K562 (cell line): ENCODE measurements around the gene ADIPOQ. TPM values are rescaled to one million over a fixed set of nuclear protein-coding genes. Genes with fewer than 3 reads are reported as not detected.
"Not testable (repeated sequence)": the region's sequence is repeated elsewhere in the genome, so short reads cannot be mapped to it uniquely, and the experiment has no call there.

Experiments used
- ATAC-seq: fragments of 200-7000 bp; cut with Tn5 transposase; 3 replicates; pipeline ENCODE4 v1.9.1; 2020; ENCODE audit warnings: moderate library complexity
- BruUV-seq: library from RNA; stranded (reverse); fragments of 400-500 nt; replicated peaks from 2 replicates; lab custom pipeline; 2021; lab: Mats Ljungman, UMichigan
- CTCF ChIA-PET: fragments of 300-600 bp; formaldehyde crosslinking; extraction: SDS; loops from one replicate; lab custom pipeline; 2021; ENCODE audit warnings: low intra/inter-chr PET ratio; lab: Yijun Ruan, JAX
- POLR2A ChIA-PET: fragments of 300-600, 350-650 bp; sonication (Branson Sonifier 250); formaldehyde crosslinking; extraction: SDS; loops from one replicate; lab custom pipeline; 2021; ENCODE audit warnings: antibody characterized with exemption, inconsistent platforms; lab: Yijun Ruan, JAX
- DNase-seq, 4 experiments: peaks; one replicate each; pipeline versions ENCODE4 v3.0.0 to v3.0.0-alpha.2; 2011 to 2018; ENCODE audit warnings: low spot score in 3 of 4, mixed read lengths in 3 of 4; ENCODE audit errors: extremely low read depth in 1 of 4
- FAIRE-seq: peaks from 2 replicates; lab custom pipeline; 2011; peaks lifted over from hg19 to GRCh38; lab: Jason Lieb, UNC
- H2AFZ ChIP-seq: 2 replicates; pipeline ENCODE4 v1.6.0; 2011; ENCODE audit warnings: low read depth, low read length, control low read depth, inconsistent platforms
- H3K27ac ChIP-seq: fragments of 200-600 bp; 3 replicates; pipeline ENCODE4 v1.8.0; 2011; ENCODE audit warnings: low read depth, mild to moderate bottlenecking, control low read depth, inconsistent platforms, low read length, moderate library complexity, mixed read lengths; ENCODE audit errors: extremely low read depth
- H3K27me3 ChIP-seq, 2 experiments: fragments of 300-600 bp in 1 of 2; 2 replicates in 1 of 2; 3 replicates in 1 of 2; pipeline versions ENCODE4 v1.6.0 to v1.8.0; 2011; ENCODE audit warnings: inconsistent platforms in 2 of 2, low read length in 2 of 2, mild to moderate bottlenecking in 1 of 2, mixed read lengths in 1 of 2, moderate library complexity in 1 of 2; ENCODE audit not compliant: control insufficient read depth in 2 of 2, insufficient read depth in 2 of 2
- H3K36me3 ChIP-seq: fragments of 300-600 bp; 3 replicates; pipeline ENCODE4 v1.8.0; 2011; ENCODE audit warnings: mild to moderate bottlenecking, low read length, inconsistent platforms; ENCODE audit not compliant: control insufficient read depth, insufficient read depth
- H3K4me1 ChIP-seq, 2 experiments: fragments of 200-600 bp in 1 of 2; replicated peaks in 1 of 2; 2 replicates in 1 of 2; 3 replicates in 1 of 2; pipeline versions ENCODE4 v1.5.1 to v1.8.0; 2011; ENCODE audit warnings: inconsistent platforms in 2 of 2, low read length in 2 of 2, mild to moderate bottlenecking in 1 of 2, mixed read lengths in 1 of 2, moderate library complexity in 1 of 2; ENCODE audit not compliant: control insufficient read depth in 2 of 2, insufficient read depth in 2 of 2
- H3K4me2 ChIP-seq: 2 replicates; pipeline ENCODE4 v1.6.1; 2011; ENCODE audit warnings: low read length, control low read depth, inconsistent platforms, mixed read lengths; ENCODE audit not compliant: insufficient read depth
- H3K4me3 ChIP-seq: fragments of 200-600 bp; sonication (generic), shearing (Covaris generic); 2 replicates; pipeline ENCODE4 v1.5.1; 2016; ENCODE audit warnings: control low read depth, inconsistent platforms
- H3K79me2 ChIP-seq: fragments of 200-600 bp; 3 replicates; pipeline ENCODE4 v1.8.0; 2011; ENCODE audit warnings: low read length, inconsistent platforms; ENCODE audit not compliant: control insufficient read depth, insufficient read depth
- H3K9ac ChIP-seq, 2 experiments: 2 replicates each; pipeline versions ENCODE4 v1.6.0 to v1.6.1; 2011; ENCODE audit warnings: low read depth in 2 of 2, low read length in 2 of 2, control low read depth in 1 of 2, inconsistent platforms in 1 of 2, mild to moderate bottlenecking in 1 of 2, mixed read lengths in 1 of 2; ENCODE audit not compliant: insufficient read depth in 1 of 2
- H3K9me1 ChIP-seq: one replicate; pipeline ENCODE4 v1.6.0; 2011; ENCODE audit warnings: inconsistent platforms, mild to moderate bottlenecking, low read length, moderate library complexity; ENCODE audit not compliant: control insufficient read depth, insufficient read depth
- H3K9me3 ChIP-seq: replicated peaks from 2 replicates; pipeline ENCODE4 v1.5.1; 2011; ENCODE audit warnings: low read depth, low read length, inconsistent platforms; ENCODE audit not compliant: control insufficient read depth, insufficient read depth
- H4K20me1 ChIP-seq: replicated peaks from 2 replicates; pipeline ENCODE4 v1.6.1; 2011; ENCODE audit warnings: low read length, inconsistent platforms, mixed read lengths; ENCODE audit not compliant: control insufficient read depth, insufficient read depth
- ARID1B ChIP-seq: fragments of 450-650 bp; IDR thresholded peaks from 2 replicates; pipeline ENCODE4 v1.6.1; 2016; ENCODE audit warnings: antibody characterized with exemption, mild to moderate bottlenecking, inconsistent platforms
- CBFA2T2 ChIP-seq: fragments of 450-650 bp; conservative IDR thresholded peaks from 2 replicates; pipeline ENCODE4 v1.6.1; 2017; ENCODE audit warnings: mild to moderate bottlenecking
- CBFA2T3 ChIP-seq: fragments of 450-650 bp; IDR thresholded peaks from 2 replicates; pipeline ENCODE4 v1.6.1; 2017
- DPF2 ChIP-seq: fragments of 450-650 bp; IDR thresholded peaks from 2 replicates; pipeline ENCODE4 v1.6.1; 2016
- KDM1A ChIP-seq, 2 experiments: fragments of 450-650 bp; IDR thresholded peaks; 2 replicates each; pipeline ENCODE4 v1.6.1; 2016; ENCODE audit warnings: mild to moderate bottlenecking in 2 of 2
- MNT ChIP-seq, 2 experiments: fragments of 450-650 bp; conservative IDR thresholded peaks; 2 replicates each; pipeline ENCODE4 v1.6.1; 2017; ENCODE audit warnings: mild to moderate bottlenecking in 2 of 2, moderate library complexity in 2 of 2
- NCOR1 ChIP-seq: fragments of 450-650 bp; IDR thresholded peaks from 2 replicates; pipeline ENCODE4 v1.6.1; 2016; ENCODE audit warnings: mild to moderate bottlenecking, moderate library complexity
- NFIC ChIP-seq: fragments of 450-650 bp; IDR thresholded peaks from 2 replicates; pipeline ENCODE4 v1.6.1; 2017; ENCODE audit warnings: mild to moderate bottlenecking, inconsistent platforms
- POLR2G ChIP-seq: fragments of 200-400 bp; formaldehyde crosslinking; IDR thresholded peaks from 2 replicates; pipeline ENCODE4 v1.6.1; 2017; ENCODE audit warnings: low read depth, mild to moderate bottlenecking, antibody characterized with exemption, low read length, moderate library complexity
- RBFOX2 ChIP-seq: fragments of 200-400 bp; formaldehyde crosslinking; IDR thresholded peaks from 2 replicates; pipeline ENCODE4 v1.6.1; 2017; ENCODE audit warnings: low read depth, mild to moderate bottlenecking, low read length, moderate library complexity
- SMARCA4 ChIP-seq: fragments of 450-650 bp; IDR thresholded peaks from 2 replicates; pipeline ENCODE4 v1.6.1; 2016
- SMARCE1 ChIP-seq: fragments of 450-650 bp; IDR thresholded peaks from 2 replicates; pipeline ENCODE4 v1.7.1; 2016; ENCODE audit warnings: mild to moderate bottlenecking
- SOX6 ChIP-seq: fragments of 450-650 bp; IDR thresholded peaks from 2 replicates; pipeline ENCODE4 v1.6.1; 2014; ENCODE audit warnings: mild to moderate bottlenecking
- ZNF384 ChIP-seq: IDR thresholded peaks from 2 replicates; pipeline ENCODE4 v1.6.1; 2012; ENCODE audit warnings: low read depth, low read length, improper control_type of control experiment
- WGBS: fragments of 100-300 bp; shearing (Covaris generic); methylation state at CpG from one replicate; pipeline ENCODE4 v1.1.6; 2016; ENCODE audit warnings: low coverage, mixed read lengths; ENCODE audit not compliant: insufficient coverage; ENCODE audit errors: missing lambda C conversion rate; 5-methylcytosine and 5-hydroxymethylcytosine counted together
- in situ Hi-C: fragments of 300-500 bp; cut with MboI; formaldehyde crosslinking; loops from 4 replicates; pipeline ENCODE4 v1.15.0; 2018; ENCODE audit warnings: inconsistent platforms, mixed read lengths
- intact Hi-C: fragments of 100-400 bp; cut with micrococcal nuclease; formaldehyde crosslinking; loops from 2 replicates; pipeline ENCODE4 v1.14.2; 2022
- polyA plus RNA-seq, 8 experiments: library from polyadenylated mRNA; depleted of rRNA in 4 of 8; stranded (reverse) in 5 of 8; unstranded in 3 of 8; fragments of >200 nt; fragmentation: Nextera tagmentation in 2 of 8; fragmentation: Illumina TruSeq in 1 of 8; extraction: Ambion mirVana in 2 of 8; extraction: Trizol in 1 of 8; gene quantifications; 2 replicates each; pipeline versions ENCODE4 v1.2.1 to v1.2.3, GENCODE V29; 2011 to 2014; ENCODE audit warnings: inconsistent platforms in 1 of 8, missing spikeins in 1 of 8
- total RNA-seq, 7 experiments: library from RNA; depleted of rRNA in 6 of 7; stranded (reverse); fragments of >200 nt in 6 of 7; fragmentation: Illumina TruSeq in 2 of 7; extraction: Trizol in 2 of 7; gene quantifications; 2 replicates each; pipeline versions ENCODE4 v1.2.1 to v1.2.3, GENCODE V29; 2011 to 2021; ENCODE audit warnings: low replicate concordance in 1 of 7

Gene ADIPOQ
- total and polyA plus RNA-seq, 9 of the 15 experiments (the other 6 are each of a cell fraction or from before 2014, with no cell fraction given) = 0.01 to 0.04 (median 0.03) TPM; not detected in 4

- intact Hi-C loops, H3K27me3 ChIP-seq, H3K9me1 ChIP-seq, H3K79me2 ChIP-seq, H4K20me1 ChIP-seq, H3K4me2 ChIP-seq, ATAC-seq, in situ Hi-C loops, H3K9me3 ChIP-seq, BruUV-seq, H2AFZ ChIP-seq, FAIRE-seq, CTCF ChIA-PET, H3K4me3 ChIP-seq, H3K27ac ChIP-seq, POLR2A ChIA-PET, H3K9ac ChIP-seq, DNase-seq, H3K36me3 ChIP-seq: not testable (repeated sequence)
- TF ChIP-seq RBFOX2 = 0 out of 2 replicates have a peak, but pooled peaks have one; percentile 19
- TF ChIP-seq POLR2G = 0 out of 2 replicates have a peak, but pooled peaks have one; percentile 16
- no CpG with 5 or more reads among the region's 24 CpGs for WGBS
- peaks cover 4 to 32% of the 10 kb centered on the region in 2 experiments; a peak in 4 of 5 replicates for H3K4me1 ChIP-seq
Observed at GRCh38 chr3:186874216-186874615, 31.7 kb downstream of the ADIPOQ start.

GRCh38 chr3:186874841-186875240 lies 32.3 kb downstream of the ADIPOQ start:
- POLR2A ChIA-PET, in situ Hi-C loops: not testable (repeated sequence)
- TF ChIP-seq CBFA2T2 (peak; percentile 48), CBFA2T3 (peak; percentile 68), NCOR1 (peak; percentile 40; the same call in 1 of the 2 replicates), MNT (conservative IDR thresholded peaks at IDR 0.05) (0 out of 4 replicates have a peak, but pooled peaks of 1 of the 2 experiments have one; percentile 21), NFIC (0 out of 2 replicates have a peak, but pooled peaks have one; percentile 5), ZNF384 (0 out of 2 replicates have a peak, but pooled peaks have one; percentile 12), DPF2 (peak; percentile 70; the same call in 1 of the 2 replicates), SMARCE1 (0 out of 2 replicates have a peak, but pooled peaks have one; percentile 38), KDM1A (IDR thresholded peaks at IDR 0.05) (peak in 1 of 2 experiments; percentile 29; a peak in 2 of 4 replicates), SMARCA4 (peak; percentile 60; the same call in 1 of the 2 replicates), ARID1B (peak; percentile 31; the same call in 1 of the 2 replicates), SOX6 (peak; percentile 61)

More at GRCh38 chr3:186874841-186875240, 32.3 kb downstream of the ADIPOQ start:
- H3K36me3 ChIP-seq, ATAC-seq, BruUV-seq, H4K20me1 ChIP-seq, H3K9me3 ChIP-seq, intact Hi-C loops, H3K27me3 ChIP-seq, H3K9me1 ChIP-seq, FAIRE-seq, H3K4me2 ChIP-seq, H2AFZ ChIP-seq, H3K79me2 ChIP-seq, H3K4me3 ChIP-seq, DNase-seq, CTCF ChIA-PET: not testable (repeated sequence)
- H3K4me1 ChIP-seq = peaks cover 4 to 32% of the 10 kb centered on the region in 2 experiments; a peak in 4 of 5 replicates
- H3K27ac ChIP-seq = 0 out of 3 replicates have a peak overlapping the region, but pooled peaks have one; percentile 8
- WGBS = 0% methylated on average over 1 of the region's 4 CpGs
- H3K9ac ChIP-seq = 0 out of 4 replicates have a peak overlapping the region, but pooled peaks of 1 of the 2 experiments have one; percentile 13
